BJ (cell line): ENCODE results near the gene ATP8B4. TPM values are rescaled to one million over a fixed set of nuclear protein-coding genes. Genes with fewer than 3 reads are reported as not detected.

ENCODE experiments used
- CTCF ChIA-PET: fragments of 350-600 bp; formaldehyde crosslinking; extraction: SDS; loops from one replicate; lab custom pipeline; 2021; ENCODE audit warnings: antibody characterized with exemption, inconsistent platforms; lab: Yijun Ruan, JAX
- POLR2A ChIA-PET: fragments of 300-600 bp; sonication (Branson Sonifier 250); formaldehyde crosslinking; extraction: SDS; loops from one replicate; lab custom pipeline; 2021; ENCODE audit warnings: antibody characterized with exemption; lab: Charles Lee
- DNase-seq: peaks from one replicate; pipeline ENCODE4 v3.0.0-alpha.2; 2011; ENCODE audit warnings: low read depth
- H3K27me3 ChIP-seq: 2 replicates; pipeline ENCODE4 v1.6.0; 2011; ENCODE audit warnings: low read length; ENCODE audit not compliant: control insufficient read depth, insufficient read depth
- H3K36me3 ChIP-seq: 2 replicates; pipeline ENCODE4 v1.5.1; 2011; ENCODE audit warnings: low read length; ENCODE audit not compliant: control insufficient read depth, insufficient read depth
- H3K4me3 ChIP-seq: 2 replicates; pipeline ENCODE4 v1.5.1; 2011; ENCODE audit warnings: low read depth, mild to moderate bottlenecking, control low read depth, low read length
- polyA plus RNA-seq: library from polyadenylated mRNA; depleted of rRNA; stranded (reverse); fragments of >200 nt; gene quantifications from 2 replicates; pipeline ENCODE4 v1.2.3, GENCODE V29; 2011
- TF ChIP-seq, protein P1 (sequence below): IDR thresholded peaks from 2 replicates; pipeline ENCODE4 v1.5.1; 2011; ENCODE audit warnings: low read depth, mild to moderate bottlenecking, control low read depth, inconsistent platforms, low read length, moderate library complexity; ENCODE audit not compliant: insufficient read depth

ATP8B4 gene
- polyA plus RNA-seq, 1 experiment = 0.23 TPM

DNA sequence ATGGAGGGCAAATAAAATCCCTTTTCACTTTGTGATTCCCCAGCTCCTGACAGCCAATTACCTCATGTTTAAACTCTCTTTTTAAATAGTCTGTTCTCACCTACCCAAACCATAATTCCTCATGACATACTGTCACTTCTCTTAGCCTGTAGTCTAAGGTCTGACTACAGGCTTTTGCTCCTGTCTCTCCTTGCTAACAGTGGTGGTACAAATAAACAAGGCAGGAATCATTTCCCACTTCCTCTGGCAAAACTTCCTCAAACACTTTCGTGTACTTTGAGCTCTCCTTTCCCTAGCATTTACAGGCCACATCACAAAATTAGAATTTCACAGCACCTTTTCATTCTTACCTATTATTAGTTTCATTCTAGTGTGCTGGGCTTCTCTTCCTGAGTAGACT is 51.8 kb downstream of the ATP8B4 start:
- H3K4me3 ChIP-seq = no peak overlapping the region
- POLR2A ChIA-PET = no interaction called here
- H3K36me3 ChIP-seq = no peaks in the 10 kb centered on the region
- H3K27me3 ChIP-seq = no peaks in the 10 kb centered on the region; the same call in 1 of the 2 replicates
- CTCF ChIA-PET = no interaction called here
- TF ChIP-seq, protein P1, sequence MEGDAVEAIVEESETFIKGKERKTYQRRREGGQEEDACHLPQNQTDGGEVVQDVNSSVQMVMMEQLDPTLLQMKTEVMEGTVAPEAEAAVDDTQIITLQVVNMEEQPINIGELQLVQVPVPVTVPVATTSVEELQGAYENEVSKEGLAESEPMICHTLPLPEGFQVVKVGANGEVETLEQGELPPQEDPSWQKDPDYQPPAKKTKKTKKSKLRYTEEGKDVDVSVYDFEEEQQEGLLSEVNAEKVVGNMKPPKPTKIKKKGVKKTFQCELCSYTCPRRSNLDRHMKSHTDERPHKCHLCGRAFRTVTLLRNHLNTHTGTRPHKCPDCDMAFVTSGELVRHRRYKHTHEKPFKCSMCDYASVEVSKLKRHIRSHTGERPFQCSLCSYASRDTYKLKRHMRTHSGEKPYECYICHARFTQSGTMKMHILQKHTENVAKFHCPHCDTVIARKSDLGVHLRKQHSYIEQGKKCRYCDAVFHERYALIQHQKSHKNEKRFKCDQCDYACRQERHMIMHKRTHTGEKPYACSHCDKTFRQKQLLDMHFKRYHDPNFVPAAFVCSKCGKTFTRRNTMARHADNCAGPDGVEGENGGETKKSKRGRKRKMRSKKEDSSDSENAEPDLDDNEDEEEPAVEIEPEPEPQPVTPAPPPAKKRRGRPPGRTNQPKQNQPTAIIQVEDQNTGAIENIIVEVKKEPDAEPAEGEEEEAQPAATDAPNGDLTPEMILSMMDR = no peak
- no peak for DNase-seq

DNA sequence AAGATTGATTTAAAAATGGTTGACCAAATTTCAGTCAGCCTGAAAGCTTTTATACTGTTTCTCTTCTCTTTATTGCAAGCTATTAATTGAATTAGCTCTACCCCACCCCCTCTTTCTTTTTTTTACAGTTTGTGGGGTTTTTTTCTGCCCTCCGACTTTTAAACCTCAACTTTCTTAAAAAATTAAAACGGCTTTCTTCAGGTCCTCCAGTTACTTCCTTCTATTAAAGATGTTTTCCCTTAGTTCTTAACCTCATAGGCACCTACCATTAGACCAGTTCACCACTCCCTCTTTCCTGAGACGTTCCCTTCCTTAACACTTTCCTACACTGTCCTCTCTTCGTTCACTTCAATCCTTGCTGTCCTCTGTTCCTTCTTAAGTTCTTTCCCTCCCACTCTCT is 52.4 kb downstream of the ATP8B4 start:
- H3K4me3 ChIP-seq = no peak overlapping the region
- ChIA-PET POLR2A (no interaction called here), CTCF (interaction anchor here (0.7 kb wide), 1 partner anchor 1603 kb away, joined by 3 read pairs; no protein-coding TSS in a partner anchor)

DNA sequence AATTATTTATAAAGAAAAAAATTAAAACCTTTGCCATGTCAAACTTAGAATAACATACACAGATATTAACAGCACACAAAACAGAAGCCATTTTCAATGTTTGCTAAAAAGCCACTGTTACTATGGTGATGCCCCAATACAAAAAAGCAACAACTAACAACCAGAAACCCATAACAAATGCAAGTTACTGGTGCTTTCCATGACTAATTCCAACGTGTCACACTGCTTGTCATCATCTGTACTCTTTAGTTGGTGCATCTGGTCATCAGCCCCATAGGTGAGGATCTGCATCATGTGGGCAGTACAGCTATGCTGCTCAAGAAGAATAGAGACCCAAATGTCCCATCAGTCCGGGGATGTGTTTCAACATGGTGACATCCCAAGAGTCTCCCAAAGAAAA is 52.8 kb downstream of the ATP8B4 start:
- TF ChIP-seq, protein P1 = no peak
- CTCF ChIA-PET = interaction anchor here (0.7 kb wide), 1 partner anchor 1602 kb away, joined by 3 read pairs; no protein-coding TSS in a partner anchor

More for the DNA sequence above, 52.4 kb downstream of the ATP8B4 start:
- Histone ChIP-seq H3K27me3 (no peaks in the 10 kb centered on the region; the same call in 1 of the 2 replicates), H3K36me3 (no peaks in the 10 kb centered on the region)
- DNase-seq = no peak
- TF ChIP-seq, protein P1 = no peak

DNA sequence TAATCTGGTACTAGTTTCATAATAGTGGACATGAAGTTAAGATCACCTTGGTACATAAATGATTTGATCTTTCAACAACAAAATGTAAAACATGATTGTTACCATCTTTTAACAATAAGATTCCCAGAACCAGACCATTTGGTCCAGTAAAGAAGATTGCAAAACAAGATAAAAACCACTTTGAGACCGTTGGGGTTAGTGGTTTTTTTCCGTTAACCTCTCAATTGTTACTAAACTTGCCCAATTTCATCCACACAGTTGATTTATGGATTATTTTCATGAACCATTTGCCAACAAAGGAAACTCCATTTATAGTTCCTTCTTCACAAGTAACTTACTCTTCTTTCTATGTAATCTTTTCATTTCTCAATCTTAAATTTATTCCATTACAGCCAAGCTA is 53.8 kb downstream of the ATP8B4 start:
- Histone ChIP-seq H3K4me3 (no peak overlapping the region), H3K27me3 (no peaks in the 10 kb centered on the region; the same call in 1 of the 2 replicates), H3K36me3 (no peaks in the 10 kb centered on the region)
- CTCF ChIA-PET = no interaction called here
- POLR2A ChIA-PET = no interaction called here
- no peak for DNase-seq
- TF ChIP-seq, protein P1 = no peak

More for the DNA sequence above, 52.8 kb downstream of the ATP8B4 start:
- Histone ChIP-seq H3K4me3 (no peak overlapping the region), H3K36me3 (no peaks in the 10 kb centered on the region), H3K27me3 (no peaks in the 10 kb centered on the region; the same call in 1 of the 2 replicates)
- POLR2A ChIA-PET = no interaction called here
- no peak for DNase-seq

DNA sequence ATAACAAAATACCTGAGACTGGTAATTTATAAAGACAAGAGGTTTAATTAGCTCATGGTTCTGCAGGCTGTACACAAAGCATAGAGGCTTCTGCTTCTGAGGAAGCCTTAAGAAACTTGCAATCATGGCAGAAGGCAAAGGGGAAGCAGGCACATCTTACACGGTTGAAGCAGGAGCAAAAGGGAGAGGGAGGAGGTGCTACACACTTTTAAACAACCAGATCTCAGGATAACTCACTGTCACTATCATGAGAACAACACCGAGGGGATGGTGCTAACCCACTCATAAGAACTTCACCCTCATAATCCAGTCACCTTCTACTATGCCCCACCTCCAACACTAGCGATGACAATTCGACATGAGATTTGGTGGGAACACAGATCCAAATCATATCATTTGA is 54.4 kb downstream of the ATP8B4 start:
- Histone ChIP-seq H3K4me3 (no peak overlapping the region), H3K27me3 (no peaks in the 10 kb centered on the region; the same call in 1 of the 2 replicates), H3K36me3 (no peaks in the 10 kb centered on the region)
- TF ChIP-seq, protein P1 = no peak
- ChIA-PET CTCF (no interaction called here), POLR2A (no interaction called here)
- no peak for DNase-seq
